OCI-LY1 (cell line): ENCODE results near the gene POLD2.

Source experiments
- H2AFZ ChIP-seq: fragments of 200-600 bp; sonication (generic), shearing (Covaris generic); 2 replicates; pipeline ENCODE4 v1.6.0; 2014; ENCODE audit warnings: antibody characterized with exemption, mild to moderate bottlenecking, low read length
- H3F3A ChIP-seq: fragments of 200-600 bp; sonication (generic), shearing (Covaris generic); 2 replicates; pipeline ENCODE4 v1.6.0; 2014; ENCODE audit warnings: mild to moderate bottlenecking, antibody characterized with exemption, low read length, moderate library complexity; ENCODE audit not compliant: insufficient read depth
- H3K27ac ChIP-seq: fragments of 200-600 bp; sonication (generic); 2 replicates; pipeline ENCODE4 v1.5.1; 2014; ENCODE audit warnings: low read length, mixed run types, mild to moderate bottlenecking, low read depth; ENCODE audit not compliant: poor library complexity, severe bottlenecking
- H3K27me3 ChIP-seq: fragments of 200-600 bp; sonication (generic); 2 replicates; pipeline ENCODE4 v1.6.0; 2014; ENCODE audit warnings: antibody characterized with exemption, mild to moderate bottlenecking, low read length, moderate library complexity; ENCODE audit not compliant: insufficient read depth
- H3K36me3 ChIP-seq: fragments of 200-600 bp; sonication (generic); 2 replicates; pipeline ENCODE4 v1.6.1; 2014; ENCODE audit warnings: mild to moderate bottlenecking, antibody characterized with exemption, low read length, moderate library complexity, mixed read lengths; ENCODE audit not compliant: insufficient read depth
- H3K4me1 ChIP-seq: fragments of 200-600 bp; sonication (generic); 2 replicates; pipeline ENCODE4 v1.5.1; 2014; ENCODE audit warnings: mild to moderate bottlenecking, low read length, moderate library complexity; ENCODE audit not compliant: insufficient read depth, severe bottlenecking
- H3K4me2 ChIP-seq: fragments of 200-600 bp; sonication (generic), shearing (Covaris generic); 2 replicates; pipeline ENCODE4 v1.6.1; 2014; ENCODE audit warnings: low read length
- H3K4me3 ChIP-seq: fragments of 200-600 bp; sonication (generic); 2 replicates; pipeline ENCODE4 v1.5.1; 2014; ENCODE audit warnings: low read length, low read depth, mild to moderate bottlenecking, mixed read lengths; ENCODE audit not compliant: poor library complexity, severe bottlenecking
- H3K79me2 ChIP-seq: fragments of 200-600 bp; shearing (Covaris generic); 2 replicates; pipeline ENCODE4 v1.6.1; 2016; ENCODE audit warnings: mixed run types, low read length, mixed read lengths; ENCODE audit not compliant: insufficient read depth
- H3K9ac ChIP-seq: fragments of 200-600 bp; sonication (generic), shearing (Covaris generic); 2 replicates; pipeline ENCODE4 v1.6.1; 2014; ENCODE audit warnings: mild to moderate bottlenecking, low read length, mixed read lengths
- H3K9me2 ChIP-seq: fragments of 200-600 bp; sonication (generic), shearing (Covaris generic); 2 replicates; pipeline ENCODE4 v1.6.1; 2014; ENCODE audit warnings: low read depth, mild to moderate bottlenecking, low read length, mixed read lengths
- H3K9me3 ChIP-seq: fragments of 200-600 bp; shearing (Covaris generic); 2 replicates; pipeline ENCODE4 v1.6.1; 2014; ENCODE audit warnings: low read length, mixed read lengths
- H4K20me1 ChIP-seq: fragments of 200-600 bp; sonication (generic), shearing (Covaris generic); 2 replicates; pipeline ENCODE4 v1.6.0; 2016; ENCODE audit warnings: mild to moderate bottlenecking, low read length; ENCODE audit not compliant: insufficient read depth
- CTCF ChIP-seq: fragments of 200-600 bp; sonication (generic), shearing (Covaris generic); IDR thresholded peaks from 2 replicates; pipeline ENCODE4 v1.5.1; 2017; ENCODE audit warnings: mild to moderate bottlenecking, antibody characterized with exemption, low read length, moderate library complexity, mixed read lengths
- EZH2 ChIP-seq: fragments of 200-600 bp; sonication (generic), shearing (Covaris generic); IDR thresholded peaks from 2 replicates; pipeline ENCODE4 v1.8.0; 2017; ENCODE audit warnings: borderline replicate concordance, mixed run types, mild to moderate bottlenecking, antibody characterized with exemption, low read length, moderate library complexity, mixed read lengths

POLD2 gene

GRCh38 chr7:44103566-44103922 lies 19.8 kb downstream of the POLD2 start:
- H3K27me3 ChIP-seq, result peaks cover 10% of the 10 kb centered on the region
- peaks cover 7% of the 10 kb centered on the region; the same call in 1 of the 2 replicates for H3F3A ChIP-seq
- no peak overlapping the region for H3K4me3 ChIP-seq
- no peaks in the 10 kb centered on the region for H3K9me2 ChIP-seq
- peaks cover 52% of the 10 kb centered on the region for H3K4me1 ChIP-seq
- no peaks in the 10 kb centered on the region for H3K36me3 ChIP-seq
- no peaks in the 10 kb centered on the region for H3K79me2 ChIP-seq
- no peak overlapping the region for H3K4me2 ChIP-seq
- H3K9me3 ChIP-seq, result no peaks in the 10 kb centered on the region
- no peak for TF ChIP-seq EZH2
- no peak for TF ChIP-seq CTCF
- H4K20me1 ChIP-seq, result no peaks in the 10 kb centered on the region
- H2AFZ ChIP-seq, result no peak overlapping the region
- no peak overlapping the region for H3K27ac ChIP-seq
- no peak overlapping the region for H3K9ac ChIP-seq

DNA sequence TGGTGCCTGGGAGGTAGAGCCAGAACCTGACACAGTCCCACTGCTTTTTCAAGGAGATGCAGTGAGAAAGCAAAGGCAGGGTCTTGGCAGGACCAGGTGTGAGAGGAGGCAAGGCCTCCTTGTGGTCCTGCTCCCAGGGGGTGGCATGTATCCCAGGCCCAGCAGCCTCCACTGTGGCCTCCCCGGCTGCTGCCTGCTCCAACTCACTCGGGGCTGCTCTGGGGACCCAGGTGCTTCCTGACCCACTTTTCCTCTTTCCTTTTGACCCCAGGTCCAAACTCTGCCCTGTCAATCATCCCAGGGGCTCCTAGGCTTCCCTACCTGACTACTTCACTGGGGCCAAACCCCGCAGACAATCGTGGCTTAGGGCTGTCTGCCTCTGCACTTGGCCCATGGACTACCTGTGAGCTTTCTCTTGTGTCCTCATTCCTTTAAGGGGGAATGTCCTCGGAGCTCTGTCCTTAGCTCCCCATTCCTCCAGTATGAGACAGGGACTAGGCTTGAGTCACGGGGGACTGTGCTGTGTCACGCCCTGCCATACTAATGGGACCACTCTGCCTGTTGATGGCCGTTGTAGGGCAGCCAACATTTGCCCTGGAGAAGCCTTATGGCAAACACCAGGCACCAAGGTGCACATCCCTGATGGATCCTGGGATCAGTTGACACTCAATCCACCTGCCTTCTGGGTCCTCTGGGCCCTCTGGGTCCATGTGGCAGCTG lies 20.3 kb downstream of the POLD2 start:
- H3K4me1 ChIP-seq, result peaks cover 57% of the 10 kb centered on the region
- no peaks in the 10 kb centered on the region for H3K36me3 ChIP-seq
- no peak overlapping the region for H3K4me2 ChIP-seq
- H3K27me3 ChIP-seq, result peaks cover 10% of the 10 kb centered on the region
- H3K4me3 ChIP-seq, result no peak overlapping the region
- H2AFZ ChIP-seq, result no peak overlapping the region
- no peaks in the 10 kb centered on the region for H3K79me2 ChIP-seq
- H3K27ac ChIP-seq, result peak overlapping the region; percentile 96
- no peaks in the 10 kb centered on the region for H3K9me3 ChIP-seq
- peaks cover 7% of the 10 kb centered on the region; the same call in 1 of the 2 replicates for H3F3A ChIP-seq
- H4K20me1 ChIP-seq, result no peaks in the 10 kb centered on the region
- no peak overlapping the region for H3K9ac ChIP-seq
- H3K9me2 ChIP-seq, result no peaks in the 10 kb centered on the region
- no peak for TF ChIP-seq CTCF
- TF ChIP-seq EZH2, result no peak

- peaks cover 65% of the 10 kb centered on the region for H3K4me1 ChIP-seq
- H3K4me2 ChIP-seq, result peak overlapping the region; percentile 34; the same call in 1 of the 2 replicates
- H3K9ac ChIP-seq, result no peak overlapping the region
- H3F3A ChIP-seq, result peaks cover 7% of the 10 kb centered on the region; the same call in 1 of the 2 replicates
- no peaks in the 10 kb centered on the region for H3K36me3 ChIP-seq
- no peaks in the 10 kb centered on the region for H3K9me3 ChIP-seq
- no peak overlapping the region for H3K4me3 ChIP-seq
- H3K27me3 ChIP-seq, result peaks cover 10% of the 10 kb centered on the region
- no peaks in the 10 kb centered on the region for H3K9me2 ChIP-seq
- no peaks in the 10 kb centered on the region for H3K79me2 ChIP-seq
- no peaks in the 10 kb centered on the region for H4K20me1 ChIP-seq
- H2AFZ ChIP-seq, result no peak overlapping the region
- peak overlapping the region; percentile 96 for H3K27ac ChIP-seq
- TF ChIP-seq EZH2 (no peak), CTCF (no peak)
Observed at GRCh38 chr7:44101966-44102845, 21.1 kb downstream of the POLD2 start.
